ENCODE data around the gene INO80E.
"Not testable (repeated sequence)": the region's sequence is repeated elsewhere in the genome, so short reads cannot be mapped to it uniquely, and the experiment has no call there.

The INO80E gene

GRCh38 chr16:29995911-29996765, at the start of gene INO80E:
TSS of gene INO80E (plus strand) at chr16:29996241. CDS start at chr16:29996311, 70 bp downstream.
- no peak for FAIRE-seq

GRCh38 chr16:29947897-29948296, 48.1 kb upstream of the INO80E start:
- FAIRE-seq, result no peak

- FAIRE-seq, result no peak
These were observed 45.1 kb upstream of the INO80E start for GRCh38 chr16:29950806-29951461.

- no peak for FAIRE-seq
These were observed 44.2 kb upstream of the INO80E start for GRCh38 chr16:29951625-29952365.

GRCh38 chr16:29958756-29959155, 37.3 kb upstream of the INO80E start:
- FAIRE-seq, result no peak

DNA sequence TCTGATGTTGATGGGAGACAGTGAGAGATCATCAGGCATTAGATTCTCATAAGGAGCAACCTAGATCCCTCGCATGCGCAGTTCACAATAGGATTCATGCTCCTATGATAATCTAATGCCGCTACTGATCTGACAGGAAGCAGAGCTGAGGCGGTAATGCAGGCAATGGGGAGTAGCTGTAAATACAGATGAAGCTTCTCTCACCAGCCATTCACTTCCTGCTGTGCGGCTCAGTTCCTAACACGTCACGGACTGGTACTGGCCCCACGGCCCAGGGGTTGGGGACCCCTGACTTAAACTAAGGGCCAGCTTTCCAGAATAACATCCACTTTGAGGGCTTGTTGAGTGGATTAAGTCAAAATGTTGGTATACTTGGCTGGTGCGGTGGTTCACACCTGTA, 36.7 kb upstream of the INO80E start:
- no peak for FAIRE-seq

DNA sequence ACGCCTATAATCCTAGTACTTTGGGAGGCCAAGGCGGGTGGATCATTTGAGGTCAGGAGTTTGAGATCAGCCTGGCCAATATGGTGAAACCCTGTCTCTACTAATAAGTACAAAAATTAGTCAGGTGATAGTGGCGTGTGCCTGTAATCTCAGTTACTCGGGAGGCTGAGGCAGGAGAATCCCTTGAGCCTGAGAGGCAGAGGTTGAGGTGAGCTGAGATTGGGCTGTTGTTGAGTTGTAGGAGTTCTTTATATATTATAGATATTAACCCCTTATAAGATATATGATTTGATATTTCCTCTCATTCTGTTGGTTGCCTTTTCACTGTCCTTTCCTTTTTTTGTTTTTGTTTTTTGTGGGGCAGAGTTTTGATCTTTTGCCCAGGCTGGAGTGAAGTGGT, 36.2 kb upstream of the INO80E start:
- not testable (repeated sequence) for FAIRE-seq

DNA sequence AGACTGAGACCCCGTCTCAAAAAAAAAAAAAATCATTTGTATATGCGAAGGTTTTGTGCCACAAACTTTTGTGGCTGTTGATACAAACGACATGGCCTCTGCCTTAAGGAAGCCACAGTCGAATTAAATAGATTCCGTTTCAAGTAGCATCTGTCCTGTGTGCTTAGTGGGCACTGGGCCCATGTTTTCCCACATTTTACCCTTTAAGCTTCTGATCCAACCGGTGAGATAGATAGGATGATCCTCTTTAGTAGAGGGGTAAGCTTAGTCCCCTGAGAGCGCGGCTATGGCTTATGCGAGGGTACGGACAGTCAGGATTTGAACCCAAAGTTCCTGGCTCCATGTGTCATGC, 34.9 kb upstream of the INO80E start:
- FAIRE-seq, result no peak

GRCh38 chr16:29961479-29962343, 34.3 kb upstream of the INO80E start, which contains the start of gene TMEM219:
TSS of gene TMEM219 (plus strand) at chr16:29962079. CDS start at chr16:29963144, 1,065 bp downstream.
- no peak for FAIRE-seq

DNA sequence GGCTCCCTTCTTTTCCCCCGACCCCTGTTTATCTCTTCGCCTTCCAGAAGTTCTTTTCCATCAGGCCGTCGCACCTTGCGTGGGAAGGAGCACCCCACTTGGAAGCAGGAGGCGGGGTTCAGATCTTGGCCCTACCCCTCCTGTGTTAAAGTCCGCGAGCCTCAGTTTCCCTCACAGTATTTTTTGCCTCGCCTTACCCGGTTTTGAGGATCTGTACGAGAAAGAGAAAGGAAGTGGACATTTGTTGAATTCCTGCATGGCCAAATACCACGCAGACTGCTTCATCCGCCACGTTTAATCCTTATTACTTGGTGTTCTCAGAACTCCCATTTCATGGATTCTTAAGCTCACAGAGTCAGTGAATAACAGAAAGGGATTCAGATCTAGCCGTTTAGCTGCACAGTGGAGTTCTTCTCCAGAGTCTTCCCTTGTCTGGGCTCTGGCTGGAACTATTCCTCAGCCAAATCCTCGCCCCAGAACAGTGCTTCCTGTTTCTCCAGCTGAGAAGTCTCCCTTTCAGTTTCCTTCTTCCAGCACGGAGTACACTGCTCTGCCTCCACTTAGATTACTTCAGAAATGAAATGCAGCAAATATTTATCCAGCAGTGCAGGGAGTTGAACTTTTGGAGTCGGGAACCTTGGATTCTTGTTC, 33.6 kb upstream of the INO80E start:
- FAIRE-seq, result no peak

GRCh38 chr16:29963021-29963743, 32.9 kb upstream of the INO80E start:
- FAIRE-seq, result no peak

GRCh38 chr16:29968205-29968604, 27.8 kb upstream of the INO80E start:
- FAIRE-seq, result no peak

GRCh38 chr16:29971304-29971703, 24.7 kb upstream of the INO80E start:
- FAIRE-seq, result no peak

- no peak for FAIRE-seq
These were observed 23.5 kb upstream of the INO80E start for GRCh38 chr16:29972500-29972899.

DNA sequence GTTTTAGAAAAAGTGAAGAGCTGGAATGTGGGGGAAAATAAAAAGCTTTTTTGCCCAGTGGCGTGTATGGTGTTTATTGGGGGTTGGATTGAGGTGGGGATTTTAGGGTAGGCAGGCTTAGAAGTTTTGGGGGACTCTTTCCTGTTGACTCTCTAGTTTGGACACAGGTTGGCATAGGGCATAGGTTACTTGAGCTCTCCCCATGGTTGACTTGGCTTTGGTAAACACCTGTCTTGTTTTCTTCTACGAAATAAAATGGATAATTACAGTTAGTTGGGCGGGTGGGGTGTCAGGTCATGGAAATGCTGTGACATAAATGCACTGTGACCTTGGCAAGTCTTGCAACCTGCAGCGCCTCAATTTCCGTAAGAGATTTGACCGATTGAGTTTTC, 23.1 kb upstream of the INO80E start:
- no peak for FAIRE-seq

DNA sequence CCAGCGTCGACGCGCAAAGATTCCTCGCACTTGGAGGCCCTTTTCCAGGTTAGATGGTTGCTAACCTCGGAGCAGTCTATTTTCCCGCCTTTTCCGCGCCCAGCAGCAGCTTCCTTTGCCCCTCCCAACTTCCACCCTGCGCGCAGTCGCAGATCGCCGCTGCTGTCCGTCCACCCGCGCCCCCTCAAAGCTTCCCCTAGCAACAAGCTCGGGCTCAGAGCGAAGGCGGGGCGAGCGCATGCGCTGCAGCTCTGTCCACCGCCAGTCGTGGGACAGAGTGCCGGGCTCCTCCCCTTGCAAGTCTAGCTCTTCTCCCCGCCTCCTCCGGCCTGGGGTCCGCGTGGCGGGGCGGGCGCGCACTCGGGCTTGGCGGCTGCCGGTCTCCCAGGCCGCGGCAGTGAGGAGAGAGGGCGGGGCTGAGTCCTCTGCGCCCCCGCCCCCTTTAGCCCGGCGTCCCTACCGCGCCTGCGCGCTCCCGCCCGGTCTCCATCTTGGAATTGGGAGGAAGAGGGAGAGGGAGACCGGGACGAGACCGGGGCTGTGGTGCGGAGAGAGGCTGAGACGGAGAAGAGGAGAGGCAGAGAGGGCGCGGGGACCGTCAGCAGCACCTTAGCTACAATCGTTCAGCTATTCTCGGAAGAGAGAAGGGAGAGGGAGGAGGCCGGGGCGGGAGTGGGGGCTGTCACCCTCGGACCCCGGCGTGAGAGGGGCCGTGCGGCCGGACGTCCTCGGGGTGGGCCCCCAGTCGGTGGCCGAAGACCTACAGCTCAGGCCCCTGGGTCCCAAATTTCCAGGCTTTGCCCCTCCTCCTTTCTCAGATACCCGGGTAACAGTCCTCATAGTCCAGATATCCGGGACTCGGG, 22.4 kb upstream of the INO80E start, which contains the start of gene TAOK2:
Gene TAOK2, plus strand, starts transcription at position 485 of the 863 bp plus-strand sequence. CDS start 3,905 bp downstream, outside the sequence.
- FAIRE-seq, result no peak

GRCh38 chr16:29974291-29975133, 21.5 kb upstream of the INO80E start:
- FAIRE-seq, result no peak

DNA sequence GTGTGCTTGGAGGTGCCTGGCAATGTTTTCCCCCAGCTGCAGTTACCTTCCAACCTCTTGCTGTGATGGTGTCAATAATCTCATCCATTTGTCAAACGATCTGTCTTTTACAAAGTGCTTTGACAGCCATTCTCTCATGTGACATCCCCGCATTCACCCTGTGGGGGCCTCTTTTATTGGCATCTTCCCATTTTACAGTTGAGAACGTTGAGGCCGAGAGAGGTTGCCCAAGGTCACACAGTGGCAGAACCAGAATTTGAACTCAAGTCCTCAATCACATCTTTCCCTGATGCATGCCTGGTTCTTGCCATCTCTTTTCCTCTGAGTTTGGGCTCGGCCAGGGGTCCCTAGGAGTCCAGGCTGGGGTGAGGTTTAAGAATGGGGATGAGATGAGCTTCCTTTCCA, 20.9 kb upstream of the INO80E start:
- FAIRE-seq, result no peak
